K562 (cell line): ENCODE results near the gene KCTD16. TPM values are rescaled to one million over a fixed set of nuclear protein-coding genes. Genes with fewer than 3 reads are reported as not detected.

ENCODE experiments used
- DACH1 ChIP-seq: fragments of 450-650 bp; IDR thresholded peaks from 2 replicates; pipeline ENCODE4 v1.6.1; 2018; ENCODE audit not compliant: partially characterized antibody
- MED1 ChIP-seq: sonication (generic); formaldehyde crosslinking; IDR thresholded peaks from 2 replicates; pipeline ENCODE4 v1.8.1; 2023; ENCODE audit warnings: missing genetic modification reagents, borderline replicate concordance
- MITF ChIP-seq: IDR thresholded peaks from 2 replicates; pipeline ENCODE4 v1.6.1; 2014; ENCODE audit warnings: antibody characterized with exemption
- MTF1 ChIP-seq: fragments of 250-450 bp; sonication (Bioruptor Pico); IDR thresholded peaks from 2 replicates; pipeline ENCODE4 v1.9.0; 2021; ENCODE audit warnings: moderate library complexity, mild to moderate bottlenecking, inconsistent platforms, borderline replicate concordance
- RBM22 ChIP-seq: fragments of 200-400 bp; formaldehyde crosslinking; IDR thresholded peaks from 2 replicates; pipeline ENCODE4 v1.6.1; 2018; ENCODE audit warnings: low read length, low read depth; ENCODE audit not compliant: poor library complexity, severe bottlenecking
- ZKSCAN3 ChIP-seq: fragments of 250-450 bp; sonication (Bioruptor Pico); IDR thresholded peaks from 2 replicates; pipeline ENCODE4 v1.4.0; 2020
- ZNF584 ChIP-seq: fragments of 200-800 bp; sonication (Bioruptor generic); IDR thresholded peaks from 2 replicates; pipeline ENCODE4 v1.6.1; 2016; ENCODE audit warnings: low read depth, mild to moderate bottlenecking, missing genetic modification characterization, missing compliant biosample characterization
- ZNF655 ChIP-seq: fragments of 250-450 bp; sonication (Bioruptor Pico); IDR thresholded peaks from 2 replicates; pipeline ENCODE4 v1.5.0; 2021
- polyA plus RNA-seq, 8 experiments: library from polyadenylated mRNA; depleted of rRNA in 4 of 8; stranded (reverse) in 5 of 8; unstranded in 3 of 8; fragments of >200 nt; fragmentation: Nextera tagmentation in 2 of 8; fragmentation: Illumina TruSeq in 1 of 8; extraction: Ambion mirVana in 2 of 8; extraction: Trizol in 1 of 8; gene quantifications; 2 replicates each; pipeline versions ENCODE4 v1.2.1 to v1.2.3, GENCODE V29; 2011 to 2014; ENCODE audit warnings: inconsistent platforms in 1 of 8, missing spikeins in 1 of 8
- total RNA-seq, 7 experiments: library from RNA; depleted of rRNA in 6 of 7; stranded (reverse); fragments of >200 nt in 6 of 7; fragmentation: Illumina TruSeq in 2 of 7; extraction: Trizol in 2 of 7; gene quantifications; 2 replicates each; pipeline versions ENCODE4 v1.2.1 to v1.2.3, GENCODE V29; 2011 to 2021; ENCODE audit warnings: low replicate concordance in 1 of 7
- TF ChIP-seq, protein P1 (sequence below): fragments of 450-650 bp; conservative IDR thresholded peaks from 2 replicates; pipeline ENCODE4 v1.6.1; 2016; ENCODE audit warnings: missing genetic modification characterization, low read depth, mild to moderate bottlenecking, control low read depth, missing compliant biosample characterization

Gene KCTD16
- total and polyA plus RNA-seq, 9 of the 15 experiments (the other 6 are each of a cell fraction or from before 2014, with no cell fraction given), result 0.04 TPM; not detected in 8

GRCh38 chr5:144227363-144227999 lies 56.8 kb downstream of the KCTD16 start (continued):
- no peak for TF ChIP-seq MITF
- TF ChIP-seq ZKSCAN3, result no peak
- TF ChIP-seq DACH1, result no peak
- TF ChIP-seq, protein P1, sequence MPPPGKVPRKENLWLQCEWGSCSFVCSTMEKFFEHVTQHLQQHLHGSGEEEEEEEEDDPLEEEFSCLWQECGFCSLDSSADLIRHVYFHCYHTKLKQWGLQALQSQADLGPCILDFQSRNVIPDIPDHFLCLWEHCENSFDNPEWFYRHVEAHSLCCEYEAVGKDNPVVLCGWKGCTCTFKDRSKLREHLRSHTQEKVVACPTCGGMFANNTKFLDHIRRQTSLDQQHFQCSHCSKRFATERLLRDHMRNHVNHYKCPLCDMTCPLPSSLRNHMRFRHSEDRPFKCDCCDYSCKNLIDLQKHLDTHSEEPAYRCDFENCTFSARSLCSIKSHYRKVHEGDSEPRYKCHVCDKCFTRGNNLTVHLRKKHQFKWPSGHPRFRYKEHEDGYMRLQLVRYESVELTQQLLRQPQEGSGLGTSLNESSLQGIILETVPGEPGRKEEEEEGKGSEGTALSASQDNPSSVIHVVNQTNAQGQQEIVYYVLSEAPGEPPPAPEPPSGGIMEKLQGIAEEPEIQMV, result no peak
- no peak for TF ChIP-seq MTF1 (CRISPR knock-in tag)
- TF ChIP-seq ZNF584 (CRISPR knock-in tag), result no peak
- no peak for TF ChIP-seq RBM22
- TF ChIP-seq ZNF655 (CRISPR knock-in tag), result no peak
- TF ChIP-seq MED1 (CRISPR knock-in tag), result no peak
